HG02938 (cell line): ENCODE measurements around the gene CD70.
A peak's percentile ranks its signal among the peaks of the same experiment; 100 is the strongest.
"Not testable (repeated sequence)": the region's sequence is repeated elsewhere in the genome, so short reads cannot be mapped to it uniquely, and the experiment has no call there.

Experiments
- ATAC-seq: cut with Tn5 transposase; IDR thresholded peaks from one replicate; pipeline ENCODE4 v1.9.1; 2021; ENCODE audit warnings: mild to moderate bottlenecking, moderate library complexity; ENCODE audit not compliant: unreplicated experiment

CD70 gene

GRCh38 chr19:6598254-6598892 is 7.4 kb upstream of the CD70 start:
- ATAC-seq = not testable (repeated sequence)

- ATAC-seq = not testable (repeated sequence)
Measured at GRCh38 chr19:6597471-6598253, 6.7 kb upstream of the CD70 start.

- no peak for ATAC-seq
Measured at GRCh38 chr19:6596621-6597020, 5.7 kb upstream of the CD70 start.

GRCh38 chr19:6593651-6594416 is 2.9 kb upstream of the CD70 start:
- no peak for ATAC-seq

DNA sequence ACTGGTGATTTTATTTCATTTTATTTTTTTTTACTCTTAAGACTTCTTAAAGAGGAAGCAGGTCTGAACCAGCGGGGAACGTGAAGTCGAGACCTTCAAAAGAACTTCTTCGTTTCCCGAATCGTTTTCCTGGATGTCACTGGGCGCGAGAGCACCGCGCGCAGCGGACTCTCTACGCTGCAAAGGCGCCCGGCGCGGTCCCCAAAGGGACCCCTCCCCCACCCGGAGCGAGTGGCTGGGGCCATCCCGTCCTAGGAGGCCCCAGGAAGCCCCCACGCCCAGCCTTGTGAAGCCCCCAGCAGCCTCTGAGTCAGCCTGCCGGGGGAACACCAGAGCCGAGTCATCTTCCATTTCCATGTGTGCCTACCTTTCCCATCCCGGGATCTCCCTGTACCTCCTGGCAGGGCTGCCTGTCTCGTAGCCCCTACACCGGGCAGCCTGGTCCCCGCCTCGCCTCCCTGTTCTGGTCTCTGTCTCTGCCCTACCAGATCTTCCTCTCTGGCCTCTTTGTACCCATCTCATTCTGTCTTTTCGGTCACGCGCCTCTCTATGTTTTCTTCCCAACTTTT is 608 bp downstream of the CD70 start:
- ATAC-seq = no peak

DNA sequence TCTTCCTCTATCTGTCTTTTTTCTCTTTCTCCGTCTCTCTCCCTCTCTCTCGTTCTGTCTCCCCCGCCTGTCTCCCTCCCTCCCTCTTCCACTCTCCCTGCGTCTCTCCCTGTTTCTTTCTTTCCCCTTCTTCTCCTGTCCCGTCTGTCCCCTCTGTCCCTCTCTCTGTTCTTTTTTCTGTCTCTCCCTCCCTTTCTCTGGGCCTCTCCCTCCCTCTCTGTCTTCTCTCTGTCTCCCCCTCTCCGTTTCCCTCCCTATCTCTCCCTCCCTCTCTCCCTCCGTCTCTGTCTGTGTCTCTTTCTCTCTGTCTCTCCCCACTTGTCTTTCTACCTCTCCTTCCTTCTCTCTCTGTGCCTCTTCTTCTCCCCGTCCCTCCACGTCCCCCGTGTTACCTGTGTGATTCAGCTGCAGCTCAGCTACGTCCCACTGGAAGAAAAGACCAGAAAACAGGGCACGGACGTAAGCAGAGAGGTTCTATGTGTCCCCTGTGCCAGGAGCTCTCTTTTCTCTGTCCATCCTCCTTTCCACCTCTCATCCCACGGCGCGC is 1.2 kb downstream of the CD70 start:
- no peak for ATAC-seq

- no peak for ATAC-seq
Measured at GRCh38 chr19:6588508-6589345, 2.2 kb downstream of the CD70 start.

GRCh38 chr19:6587998-6588507 is 2.9 kb downstream of the CD70 start:
- ATAC-seq = no peak

DNA sequence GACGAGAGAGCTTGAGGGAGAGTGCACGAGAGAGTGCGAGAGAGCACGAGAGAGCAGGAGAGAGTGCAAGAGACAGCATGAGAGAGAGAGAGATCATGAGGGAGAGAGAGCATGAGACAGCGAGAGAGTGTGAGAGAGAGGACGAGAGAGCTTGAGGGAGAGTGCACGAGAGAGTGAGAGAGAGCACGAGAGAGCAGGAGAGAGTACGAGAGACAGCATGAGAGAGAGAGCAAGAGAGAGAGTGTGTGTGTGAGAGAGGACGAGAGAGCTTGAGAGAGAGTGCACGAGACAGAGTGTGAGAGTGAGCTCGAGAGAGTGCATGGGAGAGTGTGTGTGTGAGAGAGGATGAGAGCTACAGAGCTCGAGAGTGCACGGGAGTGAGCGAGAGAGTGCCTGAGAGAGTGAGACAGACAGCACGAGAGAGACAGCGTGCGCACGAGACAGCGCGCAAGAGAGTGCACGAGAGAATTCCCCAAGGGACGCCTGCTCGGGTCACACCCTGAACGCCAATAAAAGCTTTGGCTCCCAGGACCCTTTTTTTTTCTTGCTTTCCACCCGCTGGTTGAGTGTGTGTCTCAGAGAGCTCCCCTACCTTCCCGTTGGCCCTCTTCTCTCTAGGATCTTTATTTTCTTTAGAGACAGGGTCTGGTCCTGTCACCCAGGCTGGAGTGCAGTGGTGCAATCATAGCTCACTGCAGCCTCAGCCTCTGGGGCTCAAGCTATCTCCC is 3.7 kb downstream of the CD70 start:
- no peak for ATAC-seq

- no peak for ATAC-seq
Measured at GRCh38 chr19:6586726-6587092, 4.2 kb downstream of the CD70 start.

GRCh38 chr19:6586056-6586455 is 4.9 kb downstream of the CD70 start:
- ATAC-seq = no peak

- not testable (repeated sequence) for ATAC-seq
Measured at GRCh38 chr19:6582515-6583484, 8.2 kb downstream of the CD70 start.

- ATAC-seq = no peak
Measured at GRCh38 chr19:6580313-6580712, 10.6 kb downstream of the CD70 start.

- ATAC-seq = no peak
Measured at GRCh38 chr19:6579450-6580178, 11.3 kb downstream of the CD70 start.

- peak; percentile 72 for ATAC-seq
Measured at GRCh38 chr19:6577476-6578125, 13.3 kb downstream of the CD70 start.

DNA sequence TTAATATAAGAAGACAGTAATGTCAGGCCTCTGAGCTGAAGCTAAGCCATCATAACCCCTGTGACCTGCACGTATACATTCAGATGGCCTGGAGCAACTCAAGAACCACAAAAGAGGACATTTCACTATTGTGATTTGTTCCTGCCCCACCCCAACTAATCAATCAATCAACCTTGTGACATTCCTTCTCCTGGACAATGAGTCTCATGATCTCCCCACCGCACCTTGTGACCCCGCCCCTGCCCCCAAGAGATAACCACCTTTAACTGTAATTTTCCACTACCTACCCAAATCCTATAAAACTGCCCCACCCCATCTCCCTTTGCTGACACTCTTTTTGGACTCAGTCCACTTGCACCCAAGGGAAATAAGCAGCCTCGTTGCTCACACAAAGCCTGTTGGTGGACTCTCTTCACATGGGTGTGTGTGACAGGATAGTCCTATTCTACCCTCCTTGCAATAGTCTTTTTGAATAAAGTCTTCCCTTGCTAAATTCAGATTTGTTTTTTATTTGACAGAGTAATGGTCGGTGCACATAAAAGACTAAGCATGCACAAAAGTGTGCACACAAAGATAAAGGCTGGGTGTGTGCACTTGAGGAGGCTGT is 14.0 kb downstream of the CD70 start:
- ATAC-seq = no peak

- no peak for ATAC-seq
Measured at GRCh38 chr19:6573350-6573749, 17.6 kb downstream of the CD70 start.
